Measurements from ENCODE around the gene SNAP91.
"Not testable (repeated sequence)": the region's sequence is repeated elsewhere in the genome, so short reads cannot be mapped to it uniquely, and the experiment has no call there.

DNA sequence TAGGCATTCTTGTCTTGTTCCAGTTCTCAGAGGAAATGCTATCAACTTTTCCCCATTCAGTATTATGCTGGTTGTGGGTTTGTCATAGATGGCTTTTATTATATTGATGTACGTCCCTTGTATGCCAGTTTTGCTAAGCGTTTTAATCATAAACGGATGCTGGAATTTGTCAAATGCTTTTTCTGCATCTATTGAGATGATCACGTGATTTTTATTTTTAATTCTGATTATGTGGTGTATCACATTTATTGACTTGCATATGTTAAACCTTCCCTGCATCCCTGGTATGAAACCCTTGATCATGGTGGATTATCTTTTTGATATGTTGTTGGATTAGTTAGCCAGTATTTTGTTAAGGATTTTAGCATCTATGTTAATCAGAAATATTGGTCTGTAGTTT is 79.0 kb downstream of the SNAP91 start:
- TF ChIP-seq EZH2 (IDR thresholded peaks at IDR 0.05; ENCODE audit: borderline replicate concordance, insufficient read depth, low read depth, low read length, poor library complexity, severe bottlenecking): not testable (repeated sequence)
- TF ChIP-seq, protein P1, sequence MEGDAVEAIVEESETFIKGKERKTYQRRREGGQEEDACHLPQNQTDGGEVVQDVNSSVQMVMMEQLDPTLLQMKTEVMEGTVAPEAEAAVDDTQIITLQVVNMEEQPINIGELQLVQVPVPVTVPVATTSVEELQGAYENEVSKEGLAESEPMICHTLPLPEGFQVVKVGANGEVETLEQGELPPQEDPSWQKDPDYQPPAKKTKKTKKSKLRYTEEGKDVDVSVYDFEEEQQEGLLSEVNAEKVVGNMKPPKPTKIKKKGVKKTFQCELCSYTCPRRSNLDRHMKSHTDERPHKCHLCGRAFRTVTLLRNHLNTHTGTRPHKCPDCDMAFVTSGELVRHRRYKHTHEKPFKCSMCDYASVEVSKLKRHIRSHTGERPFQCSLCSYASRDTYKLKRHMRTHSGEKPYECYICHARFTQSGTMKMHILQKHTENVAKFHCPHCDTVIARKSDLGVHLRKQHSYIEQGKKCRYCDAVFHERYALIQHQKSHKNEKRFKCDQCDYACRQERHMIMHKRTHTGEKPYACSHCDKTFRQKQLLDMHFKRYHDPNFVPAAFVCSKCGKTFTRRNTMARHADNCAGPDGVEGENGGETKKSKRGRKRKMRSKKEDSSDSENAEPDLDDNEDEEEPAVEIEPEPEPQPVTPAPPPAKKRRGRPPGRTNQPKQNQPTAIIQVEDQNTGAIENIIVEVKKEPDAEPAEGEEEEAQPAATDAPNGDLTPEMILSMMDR (IDR thresholded peaks at IDR 0.05): not testable (repeated sequence)
